Lower leg skin (tissue), 4 donors: Measurements from ENCODE around the gene SBK2. TPM values are rescaled to one million over a fixed set of nuclear protein-coding genes. Genes with fewer than 3 reads are reported as not detected.

Source experiments
- DNase-seq, 2 donors: peaks; one replicate each; pipeline ENCODE4 v3.0.0-alpha.2; 2019; ENCODE audit warnings: low spot score in 2 of 2
- H3K4me3 ChIP-seq: fragments of 200-600 bp; sonication (generic); 2 replicates; pipeline ENCODE4 v1.5.1; 2017; ENCODE audit warnings: mild to moderate bottlenecking, low read depth; ENCODE audit not compliant: poor library complexity, severe bottlenecking
- POLR2A ChIP-seq, 2 donors: fragments of 450-650 bp; IDR thresholded peaks; one replicate each; pipeline ENCODE4 v1.6.1; 2016 to 2017; ENCODE audit warnings: antibody characterized with exemption in 2 of 2, mild to moderate bottlenecking in 1 of 2, moderate library complexity in 1 of 2
- WGBS, 2 donors: methylation state at CpG; one replicate each; pipeline ENCODE4 v1.1.5; 2018; 5-methylcytosine and 5-hydroxymethylcytosine counted together
- intact Hi-C: fragments of 100-400 bp; cut with DNase I; formaldehyde crosslinking; loops from one replicate; pipeline ENCODE4 v1.15.0; 2023; ENCODE audit warnings: low total_unique reads
- total RNA-seq, 4 donors: library from RNA; depleted of rRNA; stranded (reverse); fragments of >200 nt; gene quantifications; one replicate each; pipeline ENCODE4 v1.1.0, GENCODE V29; 2016
- TF ChIP-seq, protein P1 (sequence below), 3 donors: fragments of 450-650 bp; IDR thresholded peaks; one replicate each; pipeline ENCODE4 v1.5.1; 2016; ENCODE audit warnings: antibody characterized with exemption in 3 of 3, mild to moderate bottlenecking in 3 of 3, moderate library complexity in 2 of 3

The SBK2 gene
- total RNA-seq, 4 donors from 2014 or later = not detected

DNA sequence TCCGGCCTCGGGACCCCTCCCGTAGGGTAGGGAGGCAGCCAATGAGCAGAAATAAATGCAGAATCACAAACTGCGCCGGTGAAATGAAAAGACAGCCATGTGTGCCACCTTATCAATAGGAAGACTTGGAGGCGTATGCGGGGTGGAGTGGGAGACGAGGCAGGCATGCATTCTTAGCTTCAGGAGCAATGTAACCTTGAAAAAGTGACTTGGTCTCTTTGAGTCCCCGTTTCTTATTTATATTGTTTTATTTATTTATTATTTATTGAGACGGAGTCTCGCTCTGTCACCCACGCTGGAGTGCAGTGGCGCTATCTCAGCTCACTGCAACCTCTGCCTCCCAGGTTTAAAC is 32.7 kb downstream of the SBK2 start:
- 24 to 31% methylated on average over 13 of the region's 13 CpGs for WGBS, 2 donors
- no peak overlapping the region for H3K4me3 ChIP-seq
- DNase-seq = no peak
- TF ChIP-seq POLR2A (IDR thresholded peaks at IDR 0.05) = no peak
- TF ChIP-seq, protein P1, sequence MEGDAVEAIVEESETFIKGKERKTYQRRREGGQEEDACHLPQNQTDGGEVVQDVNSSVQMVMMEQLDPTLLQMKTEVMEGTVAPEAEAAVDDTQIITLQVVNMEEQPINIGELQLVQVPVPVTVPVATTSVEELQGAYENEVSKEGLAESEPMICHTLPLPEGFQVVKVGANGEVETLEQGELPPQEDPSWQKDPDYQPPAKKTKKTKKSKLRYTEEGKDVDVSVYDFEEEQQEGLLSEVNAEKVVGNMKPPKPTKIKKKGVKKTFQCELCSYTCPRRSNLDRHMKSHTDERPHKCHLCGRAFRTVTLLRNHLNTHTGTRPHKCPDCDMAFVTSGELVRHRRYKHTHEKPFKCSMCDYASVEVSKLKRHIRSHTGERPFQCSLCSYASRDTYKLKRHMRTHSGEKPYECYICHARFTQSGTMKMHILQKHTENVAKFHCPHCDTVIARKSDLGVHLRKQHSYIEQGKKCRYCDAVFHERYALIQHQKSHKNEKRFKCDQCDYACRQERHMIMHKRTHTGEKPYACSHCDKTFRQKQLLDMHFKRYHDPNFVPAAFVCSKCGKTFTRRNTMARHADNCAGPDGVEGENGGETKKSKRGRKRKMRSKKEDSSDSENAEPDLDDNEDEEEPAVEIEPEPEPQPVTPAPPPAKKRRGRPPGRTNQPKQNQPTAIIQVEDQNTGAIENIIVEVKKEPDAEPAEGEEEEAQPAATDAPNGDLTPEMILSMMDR (IDR thresholded peaks at IDR 0.05) = no peak
- intact Hi-C loops = no loop called here

DNA sequence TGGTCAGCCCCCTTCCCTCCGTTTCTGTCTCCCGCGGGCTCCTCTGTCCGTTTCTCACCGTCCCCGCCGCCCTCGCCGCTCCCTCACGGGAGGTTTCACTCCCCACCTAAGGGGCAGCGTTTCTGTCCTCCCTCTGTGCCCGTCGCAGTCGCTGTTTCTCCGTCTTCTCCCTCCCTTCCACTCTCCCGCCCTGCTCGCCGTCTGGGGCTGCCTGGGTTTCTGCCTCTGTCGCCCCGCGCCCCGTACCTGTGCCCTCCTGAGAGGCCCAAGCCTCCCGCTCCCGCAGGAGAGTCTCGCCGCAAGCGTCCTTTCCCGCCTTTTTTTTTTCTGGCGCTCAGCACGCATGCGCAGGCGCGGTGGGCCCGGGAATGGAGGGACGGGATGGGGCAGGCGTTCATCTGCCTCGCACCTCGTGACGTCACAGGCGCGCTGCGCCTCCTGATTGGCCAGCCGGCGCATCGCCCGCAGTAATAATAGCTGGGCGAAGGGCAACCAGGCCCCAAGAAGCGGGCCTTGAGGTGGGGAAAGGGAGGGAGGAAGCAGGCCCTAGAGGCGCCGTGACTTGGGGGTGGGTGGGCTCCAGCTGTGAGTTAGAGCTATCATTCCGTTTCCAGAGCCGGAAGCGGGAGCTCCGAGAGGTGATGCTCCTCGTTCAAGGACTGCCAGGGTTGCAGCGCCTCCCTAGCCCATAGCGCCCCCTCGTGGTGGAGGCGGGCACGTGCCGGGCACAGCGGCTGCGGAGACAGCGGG is 33.3 kb downstream of the SBK2 start:
- no peak overlapping the region for H3K4me3 ChIP-seq
- intact Hi-C loops = no loop called here
- WGBS, 2 donors = 11 to 14% methylated on average over 59 to 64 of the region's 64 CpGs
- TF ChIP-seq, protein P1 (IDR thresholded peaks at IDR 0.05) = peak in 1 of 3 donors; percentile 90
- no peak for TF ChIP-seq POLR2A (IDR thresholded peaks at IDR 0.05)
- peak; percentile 86 to 98 for DNase-seq

DNA sequence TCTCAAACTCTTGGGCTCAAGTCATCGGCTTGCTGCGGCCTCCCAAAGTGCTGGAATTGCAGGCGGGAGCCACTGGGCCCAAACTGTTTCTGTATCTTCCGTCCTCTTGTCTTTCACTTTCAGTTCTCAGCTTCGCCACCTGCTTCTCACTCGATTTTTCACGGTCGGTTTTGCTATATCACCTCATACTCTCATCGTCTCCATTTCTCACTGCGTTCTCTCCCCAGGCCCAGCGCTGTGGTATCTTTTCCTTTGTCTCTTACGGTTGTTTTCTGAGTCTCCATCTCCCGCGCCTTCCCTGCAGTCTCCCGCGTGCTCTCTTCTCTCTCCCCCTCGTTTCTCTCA is 33.8 kb downstream of the SBK2 start:
- 75 to 93% methylated on average over 17 of the region's 17 CpGs for WGBS, 2 donors
- no peak for DNase-seq
- no peak for TF ChIP-seq POLR2A (IDR thresholded peaks at IDR 0.05)
- TF ChIP-seq, protein P1 (IDR thresholded peaks at IDR 0.05) = no peak
- intact Hi-C loops = no loop called here
- no peak overlapping the region for H3K4me3 ChIP-seq

DNA sequence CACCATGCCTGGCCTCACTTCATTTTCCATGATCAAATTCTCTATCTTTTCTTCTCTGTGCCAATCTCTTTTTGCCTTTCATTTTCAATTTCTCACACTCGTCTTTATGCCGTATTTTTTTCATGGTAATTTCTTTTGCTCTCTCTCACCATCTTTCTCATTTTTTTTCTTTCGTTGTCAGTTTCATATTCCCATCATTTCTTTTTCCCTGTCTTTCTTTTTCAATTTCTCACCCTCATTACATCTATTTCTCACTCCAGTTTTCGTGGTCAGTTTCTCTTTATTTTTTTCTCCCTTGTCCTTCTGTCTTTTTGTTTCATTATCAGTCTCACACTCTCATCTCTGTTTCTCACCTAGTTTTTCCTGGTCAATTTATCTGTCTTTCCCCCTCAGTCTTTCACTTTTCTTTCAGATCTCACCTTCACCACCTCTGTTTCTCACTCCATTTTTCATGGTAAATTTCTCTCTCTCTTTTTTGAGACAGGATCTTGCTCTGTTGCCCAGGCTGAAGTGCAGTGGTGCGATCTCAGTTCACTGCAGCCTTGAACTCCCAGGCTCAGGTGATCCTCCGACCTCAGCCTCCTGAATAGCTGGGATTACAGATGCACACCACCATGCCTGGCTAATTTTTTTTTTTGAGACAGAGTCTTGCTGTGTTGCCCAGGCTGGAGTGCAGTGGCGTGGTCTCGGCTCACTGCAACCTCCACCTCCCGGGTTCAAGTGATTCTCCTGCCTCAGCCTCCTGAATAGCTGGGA is 34.6 kb downstream of the SBK2 start:
- no peak for TF ChIP-seq POLR2A (IDR thresholded peaks at IDR 0.05)
- TF ChIP-seq, protein P1 (IDR thresholded peaks at IDR 0.05) = no peak
- WGBS, 2 donors = 94 to 95% methylated on average over 9 of the region's 9 CpGs
- H3K4me3 ChIP-seq = no peak overlapping the region
- no peak for DNase-seq
- intact Hi-C loops = no loop called here

DNA sequence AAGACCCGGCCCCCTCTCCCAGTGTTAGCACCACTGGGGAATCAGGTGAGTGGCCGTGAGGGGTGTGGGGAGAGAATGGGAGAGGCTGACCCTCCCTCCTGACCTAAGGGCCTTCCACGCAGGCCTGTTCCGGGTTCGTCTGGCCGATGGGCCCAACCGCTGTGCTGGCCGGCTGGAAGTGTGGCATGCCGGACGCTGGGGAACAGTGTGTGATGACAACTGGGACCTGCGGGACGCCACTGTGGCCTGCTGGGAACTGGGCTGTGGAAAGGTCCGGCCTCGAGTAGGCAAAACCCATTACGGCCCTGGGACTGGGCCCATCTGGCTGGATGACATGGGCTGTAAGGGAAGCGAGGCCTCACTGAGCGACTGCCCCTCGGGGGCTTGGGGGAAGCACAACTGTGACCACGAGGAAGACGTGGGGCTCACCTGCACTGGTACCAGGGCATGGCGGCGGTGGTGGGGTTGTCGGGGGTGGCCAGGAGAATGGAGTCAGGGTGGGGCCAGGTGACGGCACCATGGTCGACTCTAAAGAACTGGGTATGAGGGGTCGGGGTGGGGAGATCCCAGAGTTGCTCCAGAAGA is 36.5 kb downstream of the SBK2 start:
- WGBS, 2 donors = 91% methylated on average over 26 of the region's 26 CpGs
- TF ChIP-seq, protein P1 (IDR thresholded peaks at IDR 0.05) = no peak
- no peak for TF ChIP-seq POLR2A (IDR thresholded peaks at IDR 0.05)
- H3K4me3 ChIP-seq = no peak overlapping the region
- no peak for DNase-seq
- intact Hi-C loops = no loop called here
